GM12891 (cell line): ENCODE data around the gene BPIFA1.

ENCODE experiments used
- POLR2A ChIP-seq: IDR thresholded peaks from 2 replicates; pipeline ENCODE4 v1.6.1; 2011; ENCODE audit warnings: low read depth, low read length, control low read depth
- POLR2AphosphoS5 ChIP-seq: IDR thresholded peaks from 2 replicates; pipeline ENCODE4 v1.6.1; 2011; ENCODE audit warnings: low read depth, low read length, control low read depth

- no peak for TF ChIP-seq POLR2A
- TF ChIP-seq POLR2AphosphoS5, result no peak
These were observed 37.5 kb downstream of the BPIFA1 start for GRCh38 chr20:33273117-33273851.
